Putamen (tissue), 1 donor: ENCODE measurements around the gene NAPB.

ENCODE experiments used
- DNase-seq: peaks from one replicate; pipeline ENCODE4 v3.0.0-alpha.2; 2016; ENCODE audit warnings: low spot score

Gene NAPB

GRCh38 chr20:23404196-23404595 lies 17.1 kb downstream of the NAPB start:
- no peak for DNase-seq

- DNase-seq = no peak
These were observed 17.5 kb downstream of the NAPB start for GRCh38 chr20:23403751-23404150.

DNA sequence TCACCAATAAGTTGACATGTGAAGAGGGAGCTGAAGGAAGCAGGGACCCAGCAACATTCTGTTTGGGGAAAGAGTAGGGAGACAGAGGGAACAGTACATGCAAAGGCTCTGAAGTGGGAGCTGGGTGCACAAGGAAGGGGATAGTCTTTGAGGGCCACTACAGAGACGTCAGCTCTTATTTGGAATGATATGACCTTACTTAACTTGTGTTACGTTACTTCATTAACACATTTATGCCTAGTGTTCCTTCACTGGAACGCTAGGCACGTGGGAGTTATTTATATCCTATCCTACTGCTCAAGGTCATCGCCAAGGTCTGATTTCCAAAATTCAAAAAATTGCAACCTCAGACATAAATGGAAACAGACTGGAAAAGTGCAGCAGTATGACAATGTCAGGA lies 20.2 kb downstream of the NAPB start:
- DNase-seq = no peak

GRCh38 chr20:23399568-23400241 lies 21.6 kb downstream of the NAPB start:
- DNase-seq = no peak

DNA sequence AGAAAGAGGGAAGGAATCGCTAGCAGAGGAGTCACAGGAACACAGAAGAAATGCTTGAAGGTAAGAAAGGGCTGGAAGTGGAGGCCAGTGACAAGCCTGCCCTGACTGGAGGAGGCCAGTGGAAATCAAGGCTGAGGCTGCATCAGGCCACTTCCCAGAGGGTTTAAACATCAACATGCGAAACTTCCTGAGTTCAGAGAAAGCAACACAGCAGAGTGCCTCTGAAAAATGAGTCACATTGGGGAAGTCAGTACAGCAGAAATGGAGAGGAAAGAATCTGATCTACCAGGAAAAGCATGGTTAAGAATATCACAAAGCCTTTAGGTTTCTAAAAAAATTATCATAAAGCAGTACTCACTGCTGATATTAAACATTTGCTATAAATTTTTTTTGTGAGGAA lies 23.3 kb downstream of the NAPB start:
- DNase-seq = no peak

DNA sequence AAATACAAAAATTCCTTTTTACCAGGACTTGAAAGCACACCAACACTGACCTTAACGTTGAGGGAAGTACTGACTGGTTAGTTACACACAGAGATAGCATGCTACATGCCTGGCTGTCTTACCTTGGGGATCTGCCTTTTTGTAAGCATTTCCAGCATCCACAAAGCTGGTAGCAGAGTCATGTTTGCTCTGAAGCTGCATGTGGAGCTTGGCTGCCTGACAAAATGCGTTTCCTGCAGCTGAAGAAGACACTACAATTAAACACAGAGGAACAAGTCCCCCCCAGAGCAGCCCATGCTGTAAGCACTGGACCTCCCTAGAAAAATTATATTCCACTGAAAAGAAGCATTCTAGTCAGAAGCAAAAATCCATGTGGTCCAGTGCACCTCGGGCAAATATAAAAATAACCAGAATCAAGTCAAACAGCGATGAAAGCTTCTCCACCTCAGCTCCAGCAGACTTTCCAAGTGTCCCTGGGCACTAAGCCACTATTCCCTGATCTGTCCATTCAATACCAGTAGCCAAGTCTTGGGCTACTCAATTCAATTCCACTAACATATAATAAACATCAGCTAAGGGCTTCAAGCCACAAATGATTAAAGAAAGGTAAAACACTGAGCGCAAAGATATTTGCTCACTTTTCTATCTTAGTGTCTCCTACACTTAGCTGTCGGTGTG lies 24.2 kb downstream of the NAPB start:
- DNase-seq = no peak

- DNase-seq = no peak
These were observed 27.1 kb downstream of the NAPB start for GRCh38 chr20:23393996-23394775.

DNA sequence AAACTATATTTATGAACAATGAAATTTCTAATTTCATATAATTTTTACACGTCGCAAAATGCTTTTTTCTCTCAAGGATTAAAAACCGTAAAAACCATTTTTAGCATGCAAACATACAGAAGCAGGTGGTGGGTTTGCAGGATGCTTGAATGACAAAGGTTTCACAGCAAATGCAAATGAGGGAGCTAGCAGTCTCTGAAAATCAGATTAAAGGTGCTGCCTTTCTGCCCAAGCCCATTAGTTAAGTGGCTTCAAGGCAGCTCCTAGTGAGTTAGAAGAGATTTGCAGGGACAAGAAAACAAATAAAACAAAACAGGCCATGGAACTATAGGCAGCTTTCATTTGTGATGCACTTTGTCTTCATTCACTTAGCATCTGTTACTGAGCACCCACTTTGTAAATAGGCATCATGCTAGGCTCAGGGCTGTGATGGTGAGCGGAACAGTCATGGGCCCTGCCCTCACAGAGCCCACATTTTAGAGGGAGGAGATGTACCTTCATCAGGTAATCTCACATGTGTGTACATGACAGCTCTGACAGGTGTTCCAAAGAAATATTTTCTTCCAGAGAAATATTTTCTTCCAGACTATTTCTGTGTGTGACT lies 29.5 kb downstream of the NAPB start:
- no peak for DNase-seq

DNA sequence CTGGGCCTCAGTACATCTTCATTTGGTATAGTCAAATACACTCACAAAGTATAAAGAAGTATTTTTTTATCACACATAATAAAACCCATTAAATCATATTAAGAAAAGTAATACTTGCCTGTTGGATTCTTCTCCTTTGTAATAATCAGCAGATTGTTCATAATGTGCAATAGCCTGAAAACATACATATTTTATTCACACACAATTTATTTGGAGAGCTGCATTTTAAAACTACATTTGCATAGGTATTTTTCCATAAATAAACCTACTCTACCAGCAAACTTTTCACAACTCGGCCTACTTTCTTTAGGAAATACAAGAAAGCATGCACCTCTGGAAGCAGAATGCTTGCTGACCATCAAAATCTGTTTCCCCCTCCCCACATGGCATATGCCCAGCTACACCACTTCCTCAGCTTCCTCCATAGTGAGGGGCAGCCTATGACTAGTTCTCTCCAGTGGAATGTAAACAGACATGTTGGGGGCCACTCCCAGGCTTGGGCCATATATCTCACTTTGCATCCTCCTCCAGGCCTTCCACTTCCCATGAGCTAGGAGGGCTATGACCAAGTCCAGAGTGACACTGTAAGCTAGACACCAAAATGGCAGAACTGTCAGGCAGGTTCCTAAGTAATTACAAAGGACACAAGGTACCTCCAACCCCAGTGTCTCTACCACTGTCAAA lies 31.1 kb downstream of the NAPB start:
- DNase-seq = no peak

GRCh38 chr20:23387118-23387443 lies 34.2 kb downstream of the NAPB start:
- no peak for DNase-seq

GRCh38 chr20:23386304-23387117 lies 34.8 kb downstream of the NAPB start:
- no peak for DNase-seq

DNA sequence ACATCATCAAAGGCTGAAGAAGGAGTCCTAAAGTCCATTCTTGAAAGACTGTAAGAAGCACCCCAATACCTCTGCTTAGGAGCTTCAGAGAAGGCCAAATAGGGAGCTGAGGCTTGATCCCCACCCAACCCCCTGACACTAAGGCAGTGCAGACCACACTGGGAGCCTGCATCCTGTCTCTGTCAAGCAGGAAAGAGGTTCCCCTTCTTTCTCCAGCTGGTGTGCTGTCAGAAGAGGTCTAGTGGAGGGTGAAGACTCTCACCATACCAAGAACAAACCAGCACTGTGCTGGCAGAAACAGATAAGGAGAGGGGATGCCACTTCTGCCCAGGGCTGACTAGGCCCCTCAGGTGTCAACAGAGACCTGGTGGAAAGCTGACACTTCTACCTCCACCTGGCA lies 39.4 kb downstream of the NAPB start:
- DNase-seq = no peak

DNA sequence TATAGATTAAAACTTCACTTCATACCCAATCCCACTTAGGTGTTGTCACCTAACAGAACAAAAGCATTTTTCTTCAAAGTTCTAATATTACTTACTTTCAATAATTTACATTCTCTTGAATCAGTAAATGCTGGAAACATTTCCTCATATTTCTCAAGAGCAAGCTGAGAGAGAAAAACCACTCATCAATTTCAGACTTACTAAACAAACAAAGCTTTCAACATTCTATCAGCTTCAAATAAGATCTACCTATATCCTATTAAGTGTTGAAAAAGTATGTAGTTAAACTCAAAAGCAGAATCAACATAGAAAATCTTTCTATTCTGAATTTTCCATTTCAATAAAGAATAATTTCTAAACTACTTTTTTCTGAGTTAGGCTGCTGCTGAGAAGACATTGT lies 41.5 kb downstream of the NAPB start:
- DNase-seq = no peak

- no peak for DNase-seq
These were observed 45.5 kb downstream of the NAPB start for GRCh38 chr20:23375827-23376226.

DNA sequence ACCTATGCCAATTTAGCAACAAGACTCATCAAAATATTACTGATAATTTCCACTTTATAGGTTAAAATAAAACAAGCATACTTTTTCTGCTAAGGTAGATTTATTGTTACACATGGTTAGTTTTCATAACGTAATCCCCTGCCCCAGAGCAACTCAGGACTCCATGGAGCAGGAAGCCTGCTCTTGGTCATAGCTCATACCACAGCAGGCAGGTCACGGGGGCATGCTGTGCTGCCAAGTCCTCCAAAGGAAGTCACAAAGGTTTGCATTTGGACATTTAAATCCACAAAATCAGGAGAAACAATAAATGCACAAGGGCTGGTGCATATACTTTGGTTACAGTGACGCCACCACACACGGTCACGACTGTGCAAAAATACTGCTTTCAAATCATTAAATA lies 46.8 kb downstream of the NAPB start:
- DNase-seq = no peak

GRCh38 chr20:23371496-23371895 lies 49.8 kb downstream of the NAPB start:
- DNase-seq = no peak

DNA sequence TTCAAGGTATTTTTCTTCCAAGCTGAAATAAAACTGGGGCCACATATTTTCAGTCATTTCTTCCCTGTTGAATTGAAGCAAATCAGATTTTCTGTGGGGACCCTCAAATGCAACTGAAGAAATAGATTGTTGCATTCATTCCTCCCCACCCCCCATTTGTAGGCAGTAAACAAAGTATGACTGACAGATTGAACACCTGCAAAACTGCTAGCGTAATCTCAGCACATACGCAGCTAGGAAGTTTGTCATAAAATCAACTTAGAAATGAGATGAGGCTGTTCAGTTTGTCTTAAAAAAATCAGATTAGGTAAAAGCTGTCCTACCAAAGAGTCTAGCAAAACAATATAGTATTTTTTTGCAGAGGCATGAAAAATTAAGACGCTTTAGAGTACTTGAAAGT lies 50.4 kb downstream of the NAPB start:
- no peak for DNase-seq

DNA sequence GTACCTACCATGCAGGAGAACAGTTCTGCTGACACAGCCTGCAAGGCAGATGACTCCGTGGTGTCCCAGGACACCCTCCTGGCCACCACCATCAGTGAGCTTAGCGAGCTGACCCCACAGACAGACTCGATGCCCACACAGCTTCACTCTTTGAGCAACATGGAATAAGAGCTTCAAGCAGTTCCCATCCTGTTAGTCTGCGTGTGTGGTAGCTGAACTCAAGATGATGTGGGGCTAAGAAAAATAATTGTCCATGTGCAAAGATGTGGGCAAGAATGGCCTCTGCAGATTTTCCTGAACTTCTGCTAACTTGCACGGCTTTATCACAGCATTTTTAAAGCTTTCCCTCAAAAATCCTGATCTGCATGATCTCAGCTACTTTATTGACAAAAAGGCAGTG lies 51.0 kb downstream of the NAPB start:
- DNase-seq = no peak

DNA sequence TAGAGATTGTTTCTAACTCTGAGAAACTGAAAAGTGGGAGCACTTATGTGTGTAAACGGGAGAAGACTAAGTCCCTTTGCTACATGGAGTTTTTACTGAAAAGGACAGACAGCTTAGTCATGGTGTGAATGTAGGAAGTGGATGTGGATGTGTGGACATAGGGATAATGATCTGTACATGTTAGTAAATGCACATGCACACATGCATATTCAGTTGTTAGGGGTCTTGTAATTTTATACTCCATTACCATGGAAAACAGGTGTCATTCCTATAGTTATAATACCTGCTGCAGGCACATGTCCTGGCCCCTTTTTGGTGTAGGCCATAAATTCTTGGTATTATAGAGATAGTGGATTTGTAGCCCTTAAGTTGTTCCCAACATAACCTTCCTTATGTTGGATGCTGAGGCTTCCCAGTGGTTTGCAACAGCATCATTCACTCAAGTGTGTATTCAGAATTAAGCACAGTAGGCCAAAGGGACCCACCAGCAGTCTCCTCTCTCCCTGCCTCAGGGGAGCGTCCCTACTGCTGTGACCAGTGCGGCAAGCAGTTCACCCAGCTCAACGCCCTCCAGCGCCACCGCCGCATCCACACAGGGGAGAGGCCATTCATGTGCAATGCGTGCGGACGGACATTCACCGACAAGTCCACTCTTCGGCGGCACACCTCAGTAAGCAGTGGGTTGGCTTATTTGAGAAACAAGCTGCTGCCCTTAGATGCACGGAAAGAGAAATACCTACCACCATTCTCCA lies 52.0 kb downstream of the NAPB start:
- DNase-seq = no peak

DNA sequence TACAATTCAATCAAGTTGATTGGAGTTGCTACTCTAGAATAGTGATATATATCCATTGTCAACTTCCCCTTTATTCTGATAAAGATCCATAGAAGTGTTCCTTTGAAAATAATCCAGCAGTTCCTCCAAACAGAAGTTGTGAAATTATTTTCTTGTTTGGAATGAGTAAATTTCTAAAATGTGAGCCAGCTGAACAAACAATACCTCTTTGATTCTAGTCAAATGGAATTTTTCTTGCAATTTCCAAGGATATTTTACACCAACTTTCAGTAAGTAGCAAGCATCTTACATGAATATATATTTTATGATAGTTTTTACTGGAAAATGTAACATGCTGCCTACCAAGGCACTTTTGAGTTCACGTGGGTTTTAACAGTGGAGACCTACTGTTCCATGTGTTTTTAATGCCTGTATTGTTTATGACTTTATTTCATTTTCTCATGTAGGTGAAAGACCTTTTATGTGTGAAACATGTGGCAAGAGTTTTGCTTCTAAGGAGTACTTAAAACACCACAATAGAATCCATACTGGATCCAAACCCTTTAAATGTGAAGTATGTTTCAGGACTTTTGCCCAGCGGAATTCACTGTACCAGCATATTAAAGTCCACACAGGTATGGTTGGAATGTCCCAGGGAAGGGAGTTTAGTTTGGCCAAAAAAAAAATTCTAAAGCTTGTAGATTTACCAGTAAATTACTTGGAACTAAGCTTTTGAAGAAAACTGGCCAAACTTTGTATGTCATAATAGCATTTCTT lies 52.8 kb downstream of the NAPB start:
- no peak for DNase-seq
